ENCODE results near the gene OGFOD1.

- TF ChIP-seq CTCF (IDR thresholded peaks at IDR 0.05; ENCODE audit: low read depth, low read length) (no peak), POLR2A (IDR thresholded peaks at IDR 0.05; ENCODE audit: extremely low read depth, insufficient read length) (no peak), MYC (IDR thresholded peaks at IDR 0.05; ENCODE audit: low read depth, low read length) (no peak), MAX (IDR thresholded peaks at IDR 0.05; ENCODE audit: low read depth, low read length) (no peak)
Observed at GRCh38 chr16:56480776-56481467, 29.6 kb downstream of the OGFOD1 start.

All from NB4 (cell line).